HCT116 (cell line): Measurements from ENCODE around the gene C3orf20. TPM values are rescaled to one million over a fixed set of nuclear protein-coding genes. Genes with fewer than 3 reads are reported as not detected.

Source experiments
- ATAC-seq: fragments of 200-7000 bp; cut with Tn5 transposase; 2 replicates; pipeline ENCODE4 v1.9.1; 2020; ENCODE audit warnings: mild to moderate bottlenecking, moderate library complexity
- BruUV-seq: library from RNA; stranded (reverse); fragments of 400-500 nt; replicated peaks from 2 replicates; lab custom pipeline; 2021; lab: Mats Ljungman, UMichigan
- CTCF ChIA-PET: fragments of 300-600 bp; sonication (Branson Sonifier 250); formaldehyde crosslinking; loops from one replicate; lab custom pipeline; 2021; ENCODE audit warnings: antibody characterized with exemption; lab: Charles Lee
- POLR2A ChIA-PET: fragments of 300-600, 350-600 bp; sonication (Branson Sonifier 250); formaldehyde crosslinking; loops from one replicate; lab custom pipeline; 2021; ENCODE audit warnings: antibody characterized with exemption; lab: Charles Lee
- RAD21 ChIA-PET, 2 experiments: fragments of 300-600 bp; sonication (Branson Sonifier 250); formaldehyde crosslinking; loops; one replicate each; lab custom pipeline; 2023; ENCODE audit warnings: low total read pairs in 2 of 2; ENCODE audit not compliant: uncharacterized antibody in 2 of 2, unreplicated experiment in 2 of 2, low non-redundant PET in 1 of 2; lab: Charles Lee
- DNase-seq: peaks from one replicate; pipeline ENCODE4 v3.0.0-alpha.2; 2010; ENCODE audit warnings: low read depth, low spot score
- H2AFZ ChIP-seq: fragments of 200-600 bp; shearing (Covaris generic), sonication (generic); 2 replicates; pipeline ENCODE4 v1.6.1; 2017; ENCODE audit warnings: low read depth, mixed run types, mixed read lengths, antibody characterized with exemption, low read length; ENCODE audit not compliant: poor library complexity, severe bottlenecking
- H3K27ac ChIP-seq: 2 replicates; pipeline ENCODE4 v1.5.1; 2012; ENCODE audit warnings: low read depth, low read length
- H3K27me3 ChIP-seq: fragments of 200-600 bp; sonication (generic); 2 replicates; pipeline ENCODE4 v1.6.1; 2016; ENCODE audit warnings: mixed run types, low read length, mixed read lengths; ENCODE audit not compliant: insufficient read depth
- H3K36me3 ChIP-seq, 2 experiments: fragments of 200-500 bp in 1 of 2; fragments of 200-600 bp in 1 of 2; sonication (Bioruptor generic) in 1 of 2; sonication (generic) in 1 of 2; 2 replicates each; pipeline versions ENCODE4 v1.5.1 to v1.6.1; 2014 to 2016; ENCODE audit warnings: low read length in 2 of 2, inconsistent platforms in 1 of 2, mixed read lengths in 1 of 2, mixed run types in 1 of 2; ENCODE audit not compliant: insufficient read depth in 2 of 2, control insufficient read depth in 1 of 2
- H3K4me1 ChIP-seq, 2 experiments: fragments of 200-600 bp in 1 of 2; sonication (generic) in 1 of 2; 2 replicates each; pipeline versions ENCODE4 v1.5.1 to v1.6.1; 2012 to 2017; ENCODE audit warnings: low read length in 2 of 2, inconsistent platforms in 1 of 2, mild to moderate bottlenecking in 1 of 2, mixed read lengths in 1 of 2, mixed run types in 1 of 2, moderate library complexity in 1 of 2; ENCODE audit not compliant: insufficient read depth in 2 of 2, control insufficient read depth in 1 of 2
- H3K4me2 ChIP-seq: fragments of 200-600 bp; sonication (generic); 2 replicates; pipeline ENCODE4 v1.6.1; 2017; ENCODE audit warnings: mixed run types, low read length, mixed read lengths
- H3K4me3 ChIP-seq, 2 experiments: fragments of 200-600 bp in 1 of 2; sonication (generic) in 1 of 2; replicated peaks in 1 of 2; 2 replicates each; pipeline ENCODE4 v1.5.1; 2011 to 2016; ENCODE audit warnings: low read length in 2 of 2, control low read depth in 1 of 2, low read depth in 1 of 2, mild to moderate bottlenecking in 1 of 2, mixed read lengths in 1 of 2, mixed run types in 1 of 2
- H3K79me2 ChIP-seq: fragments of 200-600 bp; sonication (generic); 2 replicates; pipeline ENCODE4 v1.6.1; 2017; ENCODE audit warnings: mild to moderate bottlenecking, mixed run types, low read length, moderate library complexity, mixed read lengths; ENCODE audit not compliant: insufficient read depth
- H3K9ac ChIP-seq: fragments of 200-600 bp; sonication (generic); 2 replicates; pipeline ENCODE4 v1.6.1; 2016; ENCODE audit warnings: low read length, mixed read lengths
- H3K9me2 ChIP-seq: fragments of 200-600 bp; sonication (generic), shearing (Covaris generic); 2 replicates; pipeline ENCODE4 v1.6.1; 2017; ENCODE audit warnings: mixed run types, mild to moderate bottlenecking, moderate library complexity; ENCODE audit not compliant: insufficient read depth
- H3K9me3 ChIP-seq, 2 experiments: fragments of 200-500 bp in 1 of 2; fragments of 200-600 bp in 1 of 2; sonication (Bioruptor generic) in 1 of 2; sonication (generic) in 1 of 2; 2 replicates each; pipeline ENCODE4 v1.6.1; 2014 to 2017; ENCODE audit warnings: low read length in 2 of 2, mixed read lengths in 2 of 2, inconsistent platforms in 1 of 2, low read depth in 1 of 2, mild to moderate bottlenecking in 1 of 2, mixed run types in 1 of 2, moderate library complexity in 1 of 2; ENCODE audit not compliant: control insufficient read depth in 1 of 2, insufficient read depth in 1 of 2
- H4K20me1 ChIP-seq: fragments of 200-600 bp; sonication (generic), shearing (Covaris generic); 2 replicates; pipeline ENCODE4 v1.6.1; 2017; ENCODE audit warnings: mixed run types, mild to moderate bottlenecking, moderate library complexity; ENCODE audit not compliant: insufficient read depth
- CBX3 ChIP-seq: IDR thresholded peaks from 2 replicates; pipeline ENCODE4 v1.6.1; 2012; ENCODE audit warnings: low read depth
- CEBPB ChIP-seq: IDR thresholded peaks from 2 replicates; pipeline ENCODE4 v1.6.1; 2012; ENCODE audit warnings: low read depth
- EGR1 ChIP-seq: IDR thresholded peaks from 2 replicates; pipeline ENCODE4 v1.6.1; 2012; ENCODE audit warnings: low read depth
- ELF1 ChIP-seq: IDR thresholded peaks from 2 replicates; pipeline ENCODE4 v1.6.1; 2012; ENCODE audit warnings: low read depth, borderline replicate concordance
- EZH2 ChIP-seq: fragments of 200-600 bp; sonication (generic); IDR thresholded peaks from 2 replicates; pipeline ENCODE4 v1.6.1; 2017; ENCODE audit warnings: antibody characterized with exemption, mixed run types
- EZH2phosphoT487 ChIP-seq: fragments of 200-600 bp; IDR thresholded peaks from 2 replicates; pipeline ENCODE4 v1.6.1; 2018; ENCODE audit warnings: antibody characterized with exemption, borderline replicate concordance
- FOSL1 ChIP-seq: IDR thresholded peaks from 2 replicates; pipeline ENCODE4 v1.6.1; 2012; ENCODE audit warnings: low read depth
- JUND ChIP-seq: IDR thresholded peaks from 2 replicates; pipeline ENCODE4 v1.6.1; 2012
- POLR2A ChIP-seq: IDR thresholded peaks from 2 replicates; pipeline ENCODE4 v1.7.0; 2011; ENCODE audit warnings: borderline replicate concordance; ENCODE audit not compliant: insufficient read depth, insufficient read length; ENCODE audit errors: extremely low read depth
- POLR2AphosphoS5 ChIP-seq: IDR thresholded peaks from 2 replicates; pipeline ENCODE4 v1.6.1; 2011; ENCODE audit warnings: mild to moderate bottlenecking, low read depth, low read length, moderate library complexity
- RAD21 ChIP-seq: IDR thresholded peaks from 2 replicates; pipeline ENCODE4 v1.6.1; 2012; ENCODE audit warnings: low read depth, mild to moderate bottlenecking
- SIN3A ChIP-seq: IDR thresholded peaks from 2 replicates; pipeline ENCODE4 v1.6.1; 2012; ENCODE audit warnings: low read depth
- SP1 ChIP-seq: IDR thresholded peaks from 2 replicates; pipeline ENCODE4 v1.6.1; 2012; ENCODE audit warnings: low read depth
- SRF ChIP-seq: IDR thresholded peaks from 2 replicates; pipeline ENCODE4 v1.6.1; 2012; ENCODE audit warnings: low read depth
- TCF7L2 ChIP-seq: IDR thresholded peaks from 2 replicates; pipeline ENCODE4 v1.7.0; 2011; ENCODE audit warnings: borderline replicate concordance, inconsistent platforms; ENCODE audit not compliant: insufficient read depth, insufficient read length; ENCODE audit errors: extremely low read depth
- YY1 ChIP-seq: IDR thresholded peaks from 2 replicates; pipeline ENCODE4 v1.6.1; 2011; ENCODE audit warnings: low read length, low read depth, moderate library complexity, mild to moderate bottlenecking; ENCODE audit not compliant: insufficient replicate concordance; ENCODE audit errors: extremely low read depth
- ZFX ChIP-seq: fragments of 450-650 bp; IDR thresholded peaks from 2 replicates; pipeline ENCODE4 v1.6.1; 2017
- ZNF274 ChIP-seq: fragments of 200-500 bp; sonication (Bioruptor generic); IDR thresholded peaks from 2 replicates; pipeline ENCODE4 v1.6.1; 2014; ENCODE audit warnings: mild to moderate bottlenecking, low read depth, low read length, inconsistent platforms
- intact Hi-C: fragments of 100-400 bp; cut with micrococcal nuclease; formaldehyde crosslinking; loops from 2 replicates; pipeline ENCODE4 v1.10.0; 2022
- total RNA-seq: library from RNA; stranded (reverse); gene quantifications from one replicate; pipeline ENCODE4 v1.2.1, GENCODE V29; 2021; ENCODE audit not compliant: unreplicated experiment
- TF ChIP-seq, protein P1 (sequence below): IDR thresholded peaks from 2 replicates; pipeline ENCODE4 v1.6.1; 2012
- TF ChIP-seq, protein P2 (sequence below): IDR thresholded peaks from 2 replicates; pipeline ENCODE4 v1.6.1; 2011; ENCODE audit warnings: mild to moderate bottlenecking, low read length, moderate library complexity; ENCODE audit not compliant: insufficient replicate concordance; ENCODE audit errors: extremely low read depth
- TF ChIP-seq, protein P3 (sequence below): IDR thresholded peaks from 2 replicates; pipeline ENCODE4 v1.6.1; 2012; ENCODE audit warnings: low read depth
- TF ChIP-seq, protein P4 (sequence below): IDR thresholded peaks from 2 replicates; pipeline ENCODE4 v1.6.1; 2012

The C3orf20 gene
- total RNA-seq, 1 experiment from 2014 or later = 0.20 TPM

DNA sequence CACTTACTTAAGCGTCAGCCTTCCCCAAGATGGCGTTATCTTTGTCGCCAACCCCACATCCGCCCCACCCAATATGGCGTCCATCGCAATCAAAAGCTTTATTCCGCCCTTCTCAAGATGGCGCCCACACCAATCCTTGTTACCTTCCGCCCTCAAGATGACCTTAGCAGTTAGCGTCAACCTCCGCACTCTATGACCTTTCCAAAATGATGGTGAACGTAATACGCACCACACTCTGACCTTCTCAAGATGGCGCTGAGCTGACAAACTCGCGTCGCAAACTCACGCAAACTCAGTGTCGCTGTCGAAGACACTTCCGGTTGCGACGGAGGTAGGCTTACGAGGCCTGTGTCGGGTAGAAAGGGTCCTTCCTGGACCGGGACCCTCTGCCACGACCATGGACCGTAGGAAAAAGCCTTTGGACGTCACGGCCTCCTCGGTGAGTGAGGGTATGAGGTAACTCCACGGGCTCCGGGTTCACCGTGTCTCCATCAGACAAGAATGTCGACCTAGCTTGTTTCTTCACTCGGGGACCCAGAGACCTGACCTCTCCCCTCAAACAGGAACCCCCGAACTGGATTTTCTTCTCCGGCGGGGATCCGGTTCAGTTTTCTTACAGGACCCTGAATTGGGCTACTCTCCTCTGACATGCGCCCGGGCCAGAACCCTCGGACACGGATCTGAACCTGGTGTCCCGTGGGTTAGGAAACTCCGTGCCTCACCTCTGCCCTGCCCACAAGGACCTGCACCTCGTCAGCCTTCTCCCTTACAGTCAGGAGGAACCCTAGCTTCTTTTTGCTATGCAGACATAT, 23.3 kb upstream of the C3orf20 start, which contains the start of gene CCDC174:
CCDC174 (plus strand) TSS at position 323 of the 812 bp plus-strand sequence; CDS start at position 398, 75 bp downstream.
- Histone ChIP-seq H3K9ac (peak within 1 kb of the TSS; percentile 88), H3K79me2 (peaks cover 28% of the 10 kb centered on the region), H3K27ac (peak within 1 kb of the TSS; percentile 60), H2AFZ (peak within 1 kb of the TSS; percentile 82), H3K4me3 (peak within 1 kb of the TSS; percentile 70 to 98), H3K4me2 (peak within 1 kb of the TSS; percentile 87), H3K4me1 (peaks cover 3 to 16% of the 10 kb centered on the region in 2 experiments; a peak in 3 of 4 replicates), H3K9me3 (no peaks in the 10 kb centered on the region), H3K27me3 (no peaks in the 10 kb centered on the region), H3K36me3 (peaks cover 10 to 14% of the 10 kb centered on the region in 2 experiments), H3K9me2 (no peaks in the 10 kb centered on the region), H4K20me1 (no peaks in the 10 kb centered on the region)
- ChIA-PET CTCF (interaction anchor here (1.1 to 3.2 kb wide), 5 partner anchors 22 to 448 kb away, joined by 3 to 14 read pairs (median 6); no protein-coding TSS in a partner anchor), POLR2A (interaction anchor here (0.9 kb wide), 1 partner anchor 20 kb away, joined by 3 read pairs; no protein-coding TSS in a partner anchor), RAD21 (no interaction called here)
- DNase-seq = peak; percentile 99
- ATAC-seq = peak; percentile 95
- intact Hi-C loops = loop anchor here (2.0 kb wide), 1 partner anchor 143 kb away; no protein-coding TSS in a partner anchor
- TSS peak; percentile 77 for BruUV-seq
- TF ChIP-seq CBX3 = peak; percentile 98
- peak; percentile 85 for TF ChIP-seq POLR2AphosphoS5
- no peak for TF ChIP-seq RAD21
- TF ChIP-seq, protein P1, sequence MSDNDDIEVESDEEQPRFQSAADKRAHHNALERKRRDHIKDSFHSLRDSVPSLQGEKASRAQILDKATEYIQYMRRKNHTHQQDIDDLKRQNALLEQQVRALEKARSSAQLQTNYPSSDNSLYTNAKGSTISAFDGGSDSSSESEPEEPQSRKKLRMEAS = peak; percentile 67
- TF ChIP-seq SRF = peak; percentile 95
- TF ChIP-seq YY1 = peak; percentile 100
- no peak for TF ChIP-seq CEBPB
- TF ChIP-seq POLR2A = peak; percentile 63
- no peak; the same call in 1 of the 2 replicates for TF ChIP-seq SIN3A
- TF ChIP-seq TCF7L2 = peak; percentile 54
- TF ChIP-seq FOSL1 = no peak
- peak; percentile 98 for TF ChIP-seq ELF1
- TF ChIP-seq, protein P2, sequence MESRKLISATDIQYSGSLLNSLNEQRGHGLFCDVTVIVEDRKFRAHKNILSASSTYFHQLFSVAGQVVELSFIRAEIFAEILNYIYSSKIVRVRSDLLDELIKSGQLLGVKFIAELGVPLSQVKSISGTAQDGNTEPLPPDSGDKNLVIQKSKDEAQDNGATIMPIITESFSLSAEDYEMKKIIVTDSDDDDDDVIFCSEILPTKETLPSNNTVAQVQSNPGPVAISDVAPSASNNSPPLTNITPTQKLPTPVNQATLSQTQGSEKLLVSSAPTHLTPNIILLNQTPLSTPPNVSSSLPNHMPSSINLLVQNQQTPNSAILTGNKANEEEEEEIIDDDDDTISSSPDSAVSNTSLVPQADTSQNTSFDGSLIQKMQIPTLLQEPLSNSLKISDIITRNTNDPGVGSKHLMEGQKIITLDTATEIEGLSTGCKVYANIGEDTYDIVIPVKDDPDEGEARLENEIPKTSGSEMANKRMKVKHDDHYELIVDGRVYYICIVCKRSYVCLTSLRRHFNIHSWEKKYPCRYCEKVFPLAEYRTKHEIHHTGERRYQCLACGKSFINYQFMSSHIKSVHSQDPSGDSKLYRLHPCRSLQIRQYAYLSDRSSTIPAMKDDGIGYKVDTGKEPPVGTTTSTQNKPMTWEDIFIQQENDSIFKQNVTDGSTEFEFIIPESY = peak; percentile 70
- no peak for TF ChIP-seq EZH2phosphoT487
- TF ChIP-seq, protein P3, sequence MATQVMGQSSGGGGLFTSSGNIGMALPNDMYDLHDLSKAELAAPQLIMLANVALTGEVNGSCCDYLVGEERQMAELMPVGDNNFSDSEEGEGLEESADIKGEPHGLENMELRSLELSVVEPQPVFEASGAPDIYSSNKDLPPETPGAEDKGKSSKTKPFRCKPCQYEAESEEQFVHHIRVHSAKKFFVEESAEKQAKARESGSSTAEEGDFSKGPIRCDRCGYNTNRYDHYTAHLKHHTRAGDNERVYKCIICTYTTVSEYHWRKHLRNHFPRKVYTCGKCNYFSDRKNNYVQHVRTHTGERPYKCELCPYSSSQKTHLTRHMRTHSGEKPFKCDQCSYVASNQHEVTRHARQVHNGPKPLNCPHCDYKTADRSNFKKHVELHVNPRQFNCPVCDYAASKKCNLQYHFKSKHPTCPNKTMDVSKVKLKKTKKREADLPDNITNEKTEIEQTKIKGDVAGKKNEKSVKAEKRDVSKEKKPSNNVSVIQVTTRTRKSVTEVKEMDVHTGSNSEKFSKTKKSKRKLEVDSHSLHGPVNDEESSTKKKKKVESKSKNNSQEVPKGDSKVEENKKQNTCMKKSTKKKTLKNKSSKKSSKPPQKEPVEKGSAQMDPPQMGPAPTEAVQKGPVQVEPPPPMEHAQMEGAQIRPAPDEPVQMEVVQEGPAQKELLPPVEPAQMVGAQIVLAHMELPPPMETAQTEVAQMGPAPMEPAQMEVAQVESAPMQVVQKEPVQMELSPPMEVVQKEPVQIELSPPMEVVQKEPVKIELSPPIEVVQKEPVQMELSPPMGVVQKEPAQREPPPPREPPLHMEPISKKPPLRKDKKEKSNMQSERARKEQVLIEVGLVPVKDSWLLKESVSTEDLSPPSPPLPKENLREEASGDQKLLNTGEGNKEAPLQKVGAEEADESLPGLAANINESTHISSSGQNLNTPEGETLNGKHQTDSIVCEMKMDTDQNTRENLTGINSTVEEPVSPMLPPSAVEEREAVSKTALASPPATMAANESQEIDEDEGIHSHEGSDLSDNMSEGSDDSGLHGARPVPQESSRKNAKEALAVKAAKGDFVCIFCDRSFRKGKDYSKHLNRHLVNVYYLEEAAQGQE = no peak
- TF ChIP-seq ZNF274 = no peak
- TF ChIP-seq SP1 = peak; percentile 86
- TF ChIP-seq, protein P4, sequence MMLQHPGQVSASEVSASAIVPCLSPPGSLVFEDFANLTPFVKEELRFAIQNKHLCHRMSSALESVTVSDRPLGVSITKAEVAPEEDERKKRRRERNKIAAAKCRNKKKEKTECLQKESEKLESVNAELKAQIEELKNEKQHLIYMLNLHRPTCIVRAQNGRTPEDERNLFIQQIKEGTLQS = no peak
- TF ChIP-seq EZH2 = no peak
- peak; percentile 85 for TF ChIP-seq ZFX
- no peak for TF ChIP-seq JUND
- peak; percentile 99 for TF ChIP-seq EGR1
